HTERT RPE-1 (cell line): ENCODE data around the gene SPTBN1.

Experiments used
- in situ Hi-C: fragments of 300-500 bp; cut with MboI; formaldehyde crosslinking; loops from 4 replicates; pipeline ENCODE4 v1.14.3; 2020; ENCODE audit warnings: low sequenced_read_pairs

The SPTBN1 gene

GRCh38 chr2:54603357-54603756, 147.2 kb downstream of the SPTBN1 start:
- in situ Hi-C loops: no loop called here

- in situ Hi-C loops: no loop called here
Measured at GRCh38 chr2:54603796-54604195, 147.7 kb downstream of the SPTBN1 start.

GRCh38 chr2:54604871-54605270, 148.7 kb downstream of the SPTBN1 start:
- in situ Hi-C loops: no loop called here

GRCh38 chr2:54605836-54606235, 149.7 kb downstream of the SPTBN1 start:
- in situ Hi-C loops: no loop called here

- in situ Hi-C loops: no loop called here
Measured at GRCh38 chr2:54606393-54606958, 150.3 kb downstream of the SPTBN1 start.

GRCh38 chr2:54608224-54608623, 152.1 kb downstream of the SPTBN1 start:
- in situ Hi-C loops: no loop called here

- in situ Hi-C loops: no loop called here
Measured at GRCh38 chr2:54609241-54609640, 153.1 kb downstream of the SPTBN1 start.

GRCh38 chr2:54609647-54610046, 153.5 kb downstream of the SPTBN1 start:
- in situ Hi-C loops: no loop called here

- in situ Hi-C loops: no loop called here
Measured at GRCh38 chr2:54610700-54611099, 154.6 kb downstream of the SPTBN1 start.

GRCh38 chr2:54611830-54612545, 155.9 kb downstream of the SPTBN1 start:
- in situ Hi-C loops: no loop called here

- in situ Hi-C loops: no loop called here
Measured at GRCh38 chr2:54613386-54613785, 157.3 kb downstream of the SPTBN1 start.

- in situ Hi-C loops: no loop called here
Measured at GRCh38 chr2:54613794-54614257, 157.7 kb downstream of the SPTBN1 start.

GRCh38 chr2:54614819-54615218, 158.7 kb downstream of the SPTBN1 start:
- in situ Hi-C loops: no loop called here

- in situ Hi-C loops: no loop called here
Measured at GRCh38 chr2:54615832-54616534, 159.9 kb downstream of the SPTBN1 start.

- in situ Hi-C loops: no loop called here
Measured at GRCh38 chr2:54617409-54617808, 161.3 kb downstream of the SPTBN1 start.

- in situ Hi-C loops: no loop called here
Measured at GRCh38 chr2:54618646-54619565, 162.8 kb downstream of the SPTBN1 start.

GRCh38 chr2:54619660-54620231, 163.6 kb downstream of the SPTBN1 start:
- in situ Hi-C loops: no loop called here

- in situ Hi-C loops: no loop called here
Measured at GRCh38 chr2:54620948-54621347, 164.8 kb downstream of the SPTBN1 start.

- in situ Hi-C loops: no loop called here
Measured at GRCh38 chr2:54624591-54625071, 168.5 kb downstream of the SPTBN1 start.

- in situ Hi-C loops: no loop called here
Measured at GRCh38 chr2:54626131-54626530, 170.0 kb downstream of the SPTBN1 start.
